Measurements from ENCODE around the gene CAPZB.

CAPZB gene

GRCh38 chr1:19382222-19382621 lies 103.1 kb downstream of the CAPZB start:
- Mint-ChIP-seq H3K4me3 (no peak overlapping the region), H3K4me1 (ENCODE audit: low read depth) (peaks cover 32% of the 10 kb centered on the region), H3K27me3 (no peaks in the 10 kb centered on the region), H3K9me3 (no peaks in the 10 kb centered on the region), H3K36me3 (ENCODE audit: low read depth) (peaks cover 94% of the 10 kb centered on the region), H3K27ac (peak overlapping the region; percentile 73)
- DNase-seq: no peak

DNA sequence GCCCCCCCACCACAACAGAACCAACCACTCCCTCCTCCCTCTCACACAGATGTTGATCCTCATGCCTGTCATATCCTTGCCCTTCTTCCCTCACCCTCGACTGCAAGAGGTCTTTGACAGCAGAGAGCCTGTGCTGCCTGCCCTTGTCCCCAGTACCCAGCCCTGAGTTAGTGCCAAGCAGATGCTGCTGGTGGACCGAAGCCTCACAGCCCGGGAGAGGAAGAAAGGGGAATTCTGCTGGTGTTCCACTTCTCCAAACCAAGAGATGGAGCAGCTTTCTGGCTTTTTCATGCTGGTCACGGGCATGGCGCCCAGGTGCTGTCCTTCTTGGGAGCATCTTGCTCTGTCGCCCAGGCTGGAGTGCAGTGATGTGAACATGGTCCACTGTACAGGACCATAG lies 104.1 kb downstream of the CAPZB start:
- Mint-ChIP-seq H3K9me3 (no peaks in the 10 kb centered on the region), H3K36me3 (ENCODE audit: low read depth) (peaks cover 95% of the 10 kb centered on the region), H3K4me3 (no peak overlapping the region)

DNA sequence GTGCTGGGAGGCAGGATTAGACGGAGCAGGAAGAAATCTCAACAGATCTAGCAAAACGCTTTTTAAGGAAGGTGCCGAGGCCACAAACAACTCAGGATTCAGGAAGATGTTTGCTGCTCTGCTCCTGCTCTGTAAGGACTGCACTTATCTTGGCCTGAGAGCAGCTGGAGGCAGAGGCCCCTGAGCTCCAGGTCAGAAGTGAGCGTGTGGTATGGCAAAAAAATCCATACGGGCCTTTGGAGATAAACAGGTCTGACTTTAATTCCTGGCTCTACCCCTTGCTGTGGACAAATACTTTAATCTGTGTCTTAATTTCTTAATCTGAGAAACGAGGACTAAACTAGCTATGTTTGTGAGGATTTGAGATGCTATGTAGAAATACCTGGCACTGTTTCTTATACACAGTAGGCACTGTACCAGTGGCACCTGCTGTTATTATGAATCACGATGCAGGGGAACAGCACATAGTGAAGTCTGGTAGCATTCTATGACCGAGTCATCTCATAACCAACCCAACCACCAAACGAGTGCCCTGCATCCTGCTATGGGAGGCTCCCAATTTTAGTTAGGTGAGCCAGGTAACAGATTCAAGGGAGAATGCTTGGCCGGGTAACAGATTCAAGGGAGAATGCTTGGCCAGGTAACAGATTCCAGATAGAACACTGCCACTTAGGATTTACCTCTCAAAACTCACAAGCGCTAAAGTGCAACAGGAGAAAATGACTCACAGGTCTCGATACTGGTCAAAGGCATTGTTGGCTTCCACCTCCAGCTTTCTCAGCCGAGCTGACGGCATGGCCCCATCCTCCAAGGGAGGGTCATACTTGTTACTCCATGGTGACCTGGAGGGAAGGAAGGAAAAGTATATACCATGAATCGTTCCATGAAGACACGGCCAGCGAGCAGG lies 107.3 kb downstream of the CAPZB start:
- Mint-ChIP-seq H3K9me3 (no peaks in the 10 kb centered on the region), H3K27ac (peak overlapping the region; percentile 88), H3K4me1 (ENCODE audit: low read depth) (peaks cover 42% of the 10 kb centered on the region), H3K4me3 (no peak overlapping the region), H3K27me3 (no peaks in the 10 kb centered on the region), H3K36me3 (ENCODE audit: low read depth) (peaks cover 92% of the 10 kb centered on the region)
- DNase-seq: peak; percentile 43

More for the DNA sequence above, 104.1 kb downstream of the CAPZB start:
- Mint-ChIP-seq H3K4me1 (ENCODE audit: low read depth) (peaks cover 40% of the 10 kb centered on the region), H3K27me3 (no peaks in the 10 kb centered on the region), H3K27ac (peak overlapping the region; percentile 68)
- DNase-seq: no peak

GRCh38 chr1:19376428-19377372 lies 108.6 kb downstream of the CAPZB start:
- Mint-ChIP-seq H3K4me1 (ENCODE audit: low read depth) (peaks cover 42% of the 10 kb centered on the region), H3K4me3 (no peak overlapping the region), H3K27me3 (no peaks in the 10 kb centered on the region), H3K9me3 (no peaks in the 10 kb centered on the region), H3K27ac (peak overlapping the region; percentile 76), H3K36me3 (ENCODE audit: low read depth) (peaks cover 91% of the 10 kb centered on the region)
- DNase-seq: no peak

DNA sequence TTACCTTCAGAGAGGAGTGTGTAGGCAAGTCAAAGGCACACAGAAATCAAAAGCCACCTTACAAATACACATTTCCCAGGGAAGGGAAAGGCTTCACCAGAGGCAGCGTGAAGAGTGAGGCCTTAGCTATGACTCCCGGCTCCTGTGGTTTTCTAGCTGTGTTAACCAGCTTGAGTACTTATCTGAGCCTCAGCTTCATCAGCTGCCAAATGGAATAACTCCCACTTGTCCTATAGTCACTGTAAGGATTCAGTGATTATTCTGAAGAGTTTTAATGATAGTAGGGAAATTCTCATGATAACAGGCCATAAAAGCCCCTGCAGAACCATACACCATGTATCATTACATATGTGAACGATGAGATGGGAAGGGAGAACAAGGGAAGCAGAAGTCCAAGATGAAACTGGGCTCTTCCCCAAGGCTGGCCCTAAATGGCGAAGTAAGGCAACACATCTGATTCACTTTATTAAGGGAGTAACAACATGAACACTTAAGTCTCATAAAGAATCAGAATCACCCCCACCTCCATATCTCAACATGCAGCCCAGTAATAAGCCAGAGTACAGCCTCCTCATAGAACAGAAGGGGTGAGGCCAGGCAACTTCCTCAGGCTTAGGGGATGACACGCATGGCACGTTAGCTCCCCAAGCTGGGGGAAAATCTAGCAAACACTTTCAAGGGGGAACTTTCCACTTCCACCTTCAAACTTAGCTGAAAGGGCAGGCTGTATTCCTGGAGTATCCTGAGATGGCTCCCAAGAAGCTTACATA lies 109.5 kb downstream of the CAPZB start:
- peaks cover 47% of the 10 kb centered on the region for H3K4me1 Mint-ChIP-seq (ENCODE audit: low read depth)
- peak overlapping the region; percentile 74 for H3K27ac Mint-ChIP-seq
- no peak for DNase-seq
- H3K27me3 Mint-ChIP-seq: no peaks in the 10 kb centered on the region
- no peaks in the 10 kb centered on the region for H3K9me3 Mint-ChIP-seq
- H3K36me3 Mint-ChIP-seq (ENCODE audit: low read depth): peaks cover 92% of the 10 kb centered on the region
- H3K4me3 Mint-ChIP-seq: no peak overlapping the region

- Mint-ChIP-seq H3K4me1 (ENCODE audit: low read depth) (peaks cover 54% of the 10 kb centered on the region), H3K27me3 (no peaks in the 10 kb centered on the region), H3K36me3 (ENCODE audit: low read depth) (peaks cover 90% of the 10 kb centered on the region), H3K9me3 (no peaks in the 10 kb centered on the region), H3K27ac (peak overlapping the region; percentile 74), H3K4me3 (no peak overlapping the region)
- no peak for DNase-seq
These were observed 110.4 kb downstream of the CAPZB start for GRCh38 chr1:19374926-19375325.

DNA sequence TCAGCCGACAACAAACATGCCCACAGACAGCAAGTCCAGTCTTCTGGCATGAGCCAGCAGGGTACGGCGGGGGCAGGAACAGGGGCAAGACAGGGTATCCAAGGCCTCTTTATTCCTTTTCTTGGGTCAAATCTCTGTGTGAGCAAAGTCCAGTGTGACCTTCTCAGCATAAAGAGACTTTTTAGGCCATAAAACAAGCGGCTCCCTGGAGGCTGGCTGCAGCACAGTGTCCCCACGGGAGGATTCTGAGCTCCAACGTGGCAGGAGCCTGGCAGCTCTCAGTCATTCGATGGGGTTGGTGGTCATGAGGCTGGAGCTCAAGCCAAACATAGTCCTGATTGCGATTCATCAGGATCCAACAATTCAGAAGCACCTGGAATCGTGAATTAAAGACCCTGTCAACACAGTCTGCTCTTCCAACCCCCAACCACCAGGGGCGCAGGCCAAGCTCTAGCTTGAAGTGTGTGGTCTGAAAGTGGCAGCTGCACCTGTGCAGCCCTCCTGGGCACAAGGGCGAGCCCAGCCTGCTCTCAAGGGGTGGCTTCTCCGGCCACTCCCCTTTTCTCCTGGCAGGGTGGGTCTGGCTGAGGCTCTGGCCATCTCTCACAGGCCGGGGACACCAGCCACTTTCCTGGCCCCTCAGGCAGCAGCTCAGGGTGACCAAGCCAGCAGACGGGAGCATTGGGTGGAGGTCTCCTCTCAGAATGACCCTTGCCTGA lies 111.1 kb downstream of the CAPZB start:
- Mint-ChIP-seq H3K9me3 (no peaks in the 10 kb centered on the region), H3K4me3 (no peak overlapping the region), H3K27ac (peak overlapping the region; percentile 74), H3K36me3 (ENCODE audit: low read depth) (peaks cover 83% of the 10 kb centered on the region), H3K4me1 (ENCODE audit: low read depth) (peaks cover 51% of the 10 kb centered on the region), H3K27me3 (no peaks in the 10 kb centered on the region)
- DNase-seq: no peak

DNA sequence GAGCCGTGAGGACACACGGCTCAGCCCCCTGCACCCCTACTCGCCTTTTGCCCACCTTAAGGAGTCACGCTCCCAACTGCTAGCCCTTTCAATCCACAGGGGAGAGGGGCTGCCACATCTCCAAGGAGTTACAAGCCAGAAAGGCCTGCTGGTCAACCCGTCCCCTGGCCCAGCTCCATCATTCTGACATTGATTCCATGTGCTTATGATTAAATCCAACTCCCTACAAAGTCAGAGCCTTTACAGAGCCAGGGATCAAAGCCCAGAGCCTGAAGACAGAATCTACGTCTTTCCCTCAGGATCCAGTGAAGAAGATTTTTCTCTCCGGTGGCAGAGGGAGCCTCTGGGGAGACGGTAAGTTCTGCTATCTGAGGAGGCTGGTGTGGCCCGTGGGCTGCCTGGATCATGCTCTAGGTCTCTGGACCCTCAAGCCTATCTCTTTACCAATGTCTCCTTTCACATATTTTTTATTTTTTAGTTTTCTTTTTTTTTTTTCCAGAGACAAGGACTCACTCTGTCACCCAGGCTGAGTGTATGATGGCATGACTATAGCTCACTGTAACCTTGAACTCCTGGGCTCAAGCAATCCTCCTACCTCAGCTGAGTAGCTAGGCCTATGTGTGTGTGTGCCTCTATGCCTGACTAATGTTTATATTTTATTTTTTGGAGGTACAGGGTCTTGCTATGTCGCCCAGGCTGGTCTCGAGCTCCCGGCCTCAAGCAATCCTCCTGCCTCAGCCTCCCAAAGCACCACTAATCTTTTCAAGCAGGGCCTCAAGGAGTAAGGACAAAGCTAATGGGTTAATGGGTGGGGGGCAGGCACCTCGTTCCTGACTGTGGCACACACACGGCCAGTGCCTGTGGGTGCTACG lies 111.9 kb downstream of the CAPZB start:
- DNase-seq: no peak
- peaks cover 80% of the 10 kb centered on the region for H3K36me3 Mint-ChIP-seq (ENCODE audit: low read depth)
- H3K27me3 Mint-ChIP-seq: no peaks in the 10 kb centered on the region
- no peak overlapping the region for H3K4me3 Mint-ChIP-seq
- H3K4me1 Mint-ChIP-seq (ENCODE audit: low read depth): peaks cover 50% of the 10 kb centered on the region
- H3K9me3 Mint-ChIP-seq: no peaks in the 10 kb centered on the region
- peak overlapping the region; percentile 65 for H3K27ac Mint-ChIP-seq

DNA sequence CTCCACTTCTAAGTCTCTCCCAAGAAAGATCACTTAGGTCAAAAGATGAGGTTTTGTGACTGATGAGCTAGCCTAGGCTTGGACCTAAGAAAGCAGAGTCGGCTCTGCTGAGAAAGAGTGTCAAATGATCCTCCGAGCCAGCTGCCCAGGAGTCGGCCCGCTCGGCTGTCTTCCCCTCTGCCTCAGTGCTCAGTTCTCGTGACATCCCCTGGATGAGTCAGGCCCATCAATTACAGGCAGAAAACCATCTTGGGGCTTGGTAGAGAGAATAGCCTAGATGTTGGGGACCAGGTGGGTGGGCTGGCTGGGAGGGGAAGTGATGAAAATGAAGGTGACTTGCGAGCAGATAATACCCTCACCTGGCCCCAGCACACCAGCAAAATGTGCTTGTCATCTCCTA lies 112.7 kb downstream of the CAPZB start:
- DNase-seq: no peak
- Mint-ChIP-seq H3K36me3 (ENCODE audit: low read depth) (peaks cover 75% of the 10 kb centered on the region), H3K4me3 (no peak overlapping the region), H3K9me3 (no peaks in the 10 kb centered on the region), H3K27ac (peak overlapping the region; percentile 65), H3K27me3 (no peaks in the 10 kb centered on the region), H3K4me1 (ENCODE audit: low read depth) (peaks cover 44% of the 10 kb centered on the region)

DNA sequence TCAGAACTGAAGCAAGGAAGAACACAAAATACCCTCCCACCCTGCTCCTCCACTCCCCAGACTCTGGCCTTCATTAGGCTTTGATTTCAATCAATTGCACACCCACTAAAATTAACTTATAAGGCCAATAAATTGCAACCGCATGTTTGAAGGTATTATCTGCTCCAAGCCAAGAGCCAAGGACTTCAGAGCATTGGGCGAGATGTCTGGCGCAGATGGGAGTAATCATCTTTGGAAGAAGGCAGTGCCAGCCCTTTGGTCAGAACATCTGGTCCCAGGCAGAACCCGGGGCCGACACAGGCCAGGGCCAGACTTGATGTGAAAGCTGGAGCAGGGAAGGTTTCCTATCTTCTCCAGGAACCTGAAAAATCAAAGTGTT lies 113.2 kb downstream of the CAPZB start:
- Mint-ChIP-seq H3K27ac (peak overlapping the region; percentile 65), H3K4me3 (no peak overlapping the region), H3K36me3 (ENCODE audit: low read depth) (peaks cover 74% of the 10 kb centered on the region)

DNA sequence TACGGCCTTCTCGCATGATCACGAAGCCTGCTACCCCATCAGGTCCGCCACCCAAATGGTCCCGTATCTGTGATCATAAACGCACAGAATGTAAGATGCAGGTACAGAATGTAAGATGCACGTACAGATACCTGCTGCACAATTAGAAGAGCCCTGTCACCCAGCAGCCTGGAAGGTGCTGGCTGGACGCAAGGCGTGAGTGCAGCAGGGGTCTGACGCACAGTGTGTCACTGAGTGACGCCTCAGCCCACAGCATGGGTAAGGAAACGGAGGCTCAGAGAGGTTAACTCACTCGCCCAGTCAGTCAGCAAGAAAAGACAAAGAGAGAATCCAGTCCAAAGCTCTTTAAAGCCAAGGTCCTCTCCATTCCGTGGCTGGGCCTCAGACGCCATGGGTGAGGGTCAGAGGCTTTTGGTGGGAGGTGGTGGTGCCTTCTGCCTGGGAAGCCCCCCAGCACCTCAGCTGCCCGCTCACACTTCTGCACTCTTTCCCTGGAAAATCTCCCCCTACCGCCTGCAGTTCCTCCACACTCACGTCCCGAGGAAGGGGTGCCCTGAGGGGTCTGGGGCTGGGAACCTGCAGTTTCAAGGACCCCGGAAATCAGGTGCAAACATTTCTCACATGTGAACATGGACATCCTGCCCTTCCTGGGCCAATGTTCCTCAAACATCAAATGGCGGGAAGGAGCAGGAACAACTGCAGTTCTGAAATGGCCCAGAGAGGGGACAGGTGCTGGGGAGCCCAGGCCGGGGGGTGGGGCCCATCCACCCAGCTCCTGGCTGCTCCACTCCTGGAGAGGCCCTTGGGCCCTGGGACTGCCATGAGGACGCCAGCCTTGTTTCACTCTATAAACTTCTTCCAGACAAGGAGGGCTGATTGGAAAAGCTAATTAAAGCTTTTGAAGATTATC lies 113.9 kb downstream of the CAPZB start:
- H3K27ac Mint-ChIP-seq: peak overlapping the region; percentile 69
- H3K36me3 Mint-ChIP-seq (ENCODE audit: low read depth): peaks cover 72% of the 10 kb centered on the region
- no peaks in the 10 kb centered on the region for H3K27me3 Mint-ChIP-seq
- peaks cover 43% of the 10 kb centered on the region for H3K4me1 Mint-ChIP-seq (ENCODE audit: low read depth)
- no peak for DNase-seq
- no peak overlapping the region for H3K4me3 Mint-ChIP-seq
- H3K9me3 Mint-ChIP-seq: no peaks in the 10 kb centered on the region

More for the DNA sequence above, 113.2 kb downstream of the CAPZB start:
- no peaks in the 10 kb centered on the region for H3K9me3 Mint-ChIP-seq
- peaks cover 45% of the 10 kb centered on the region for H3K4me1 Mint-ChIP-seq (ENCODE audit: low read depth)
- DNase-seq: no peak
- no peaks in the 10 kb centered on the region for H3K27me3 Mint-ChIP-seq

- H3K27ac Mint-ChIP-seq: peak overlapping the region; percentile 69
- H3K4me3 Mint-ChIP-seq: no peak overlapping the region
- peaks cover 67% of the 10 kb centered on the region for H3K36me3 Mint-ChIP-seq (ENCODE audit: low read depth)
- H3K4me1 Mint-ChIP-seq (ENCODE audit: low read depth): peaks cover 42% of the 10 kb centered on the region
- no peak for DNase-seq
- no peaks in the 10 kb centered on the region for H3K9me3 Mint-ChIP-seq
- H3K27me3 Mint-ChIP-seq: no peaks in the 10 kb centered on the region
These were observed 114.7 kb downstream of the CAPZB start for GRCh38 chr1:19370453-19371170.

Measured in activated T-cell treated with anti-CD3 and anti-CD28 coated beads, Interleukin-2, amount 50 U/mL, for 24 hours (primary cell).